HEK293T (cell line): ENCODE measurements around the gene TANC1.

Source experiments
- ARNT ChIP-seq: fragments of 450-650 bp; IDR thresholded peaks from 2 replicates; pipeline ENCODE4 v1.6.1; 2017; ENCODE audit warnings: mild to moderate bottlenecking
- CTBP1 ChIP-seq: fragments of 450-650 bp; IDR thresholded peaks from 2 replicates; pipeline ENCODE4 v1.6.1; 2016; ENCODE audit warnings: borderline replicate concordance
- ELF4 ChIP-seq: fragments of 450-650 bp; IDR thresholded peaks from 2 replicates; pipeline ENCODE4 v1.6.1; 2017; ENCODE audit warnings: antibody characterized with exemption
- FOXA1 ChIP-seq: fragments of 450-650 bp; IDR thresholded peaks from 2 replicates; pipeline ENCODE4 v1.6.1; 2016; ENCODE audit warnings: mild to moderate bottlenecking
- HDGF ChIP-seq: fragments of 450-650 bp; IDR thresholded peaks from 2 replicates; pipeline ENCODE4 v1.6.1; 2017; ENCODE audit warnings: antibody characterized with exemption, borderline replicate concordance
- LEF1 ChIP-seq: fragments of 450-650 bp; IDR thresholded peaks from 2 replicates; pipeline ENCODE4 v1.6.1; 2017; ENCODE audit warnings: mild to moderate bottlenecking, borderline replicate concordance
- NFRKB ChIP-seq: fragments of 450-650 bp; IDR thresholded peaks from 2 replicates; pipeline ENCODE4 v1.6.1; 2016; ENCODE audit warnings: mild to moderate bottlenecking, moderate library complexity
- SP1 ChIP-seq: fragments of 450-650 bp; IDR thresholded peaks from 2 replicates; pipeline ENCODE4 v1.6.1; 2017
- TARDBP ChIP-seq: fragments of 450-650 bp; IDR thresholded peaks from 2 replicates; pipeline ENCODE4 v1.6.1; 2016
- ZNF384 ChIP-seq: fragments of 450-650 bp; IDR thresholded peaks from 2 replicates; pipeline ENCODE4 v1.6.1; 2016

- TF ChIP-seq ARNT (no peak), NFRKB (no peak), HDGF (no peak), ELF4 (no peak), CTBP1 (no peak), TARDBP (no peak), SP1 (no peak), ZNF384 (no peak), LEF1 (no peak), FOXA1 (no peak)
Measured at GRCh38 chr2:159174759-159175158, 206.3 kb downstream of the TANC1 start.
